H1 (cell line): ENCODE results near the gene MBD3L2B. TPM values are rescaled to one million over a fixed set of nuclear protein-coding genes. Genes with fewer than 3 reads are reported as not detected.

ENCODE experiments used
- CTCF ChIA-PET: fragments of 300-600 bp; sonication (Branson Sonifier 250); formaldehyde crosslinking; loops from one replicate; lab custom pipeline; 2021; ENCODE audit not compliant: partially characterized antibody; lab: Charles Lee
- POLR2A ChIA-PET: fragments of 300-600 bp; sonication (Branson Sonifier 250); formaldehyde crosslinking; loops from one replicate; lab custom pipeline; 2021; ENCODE audit warnings: inconsistent platforms; ENCODE audit not compliant: partially characterized antibody; lab: Charles Lee
- DNase-seq, 2 experiments: peaks; one replicate each; pipeline versions ENCODE4 v3.0.0 to v3.0.0-alpha.2; 2010 to 2022; ENCODE audit warnings: low spot score in 2 of 2, low read depth in 1 of 2, mixed read lengths in 1 of 2
- FAIRE-seq: peaks from 2 replicates; lab custom pipeline; 2011; peaks lifted over from hg19 to GRCh38; lab: Jason Lieb, UNC
- H2AFZ ChIP-seq: 2 replicates; pipeline ENCODE4 v1.8.1; 2012; ENCODE audit warnings: low read length, inconsistent platforms
- H2AK5ac ChIP-seq: 2 replicates; pipeline ENCODE4 v1.6.1; 2013; ENCODE audit warnings: low read depth, low read length
- H2BK120ac ChIP-seq: replicated peaks from 2 replicates; pipeline ENCODE3; 2013; ENCODE audit warnings: low read depth, low read length, inconsistent platforms
- H2BK12ac ChIP-seq: 2 replicates; pipeline ENCODE4 v1.6.1; 2013; ENCODE audit warnings: low read depth, low read length
- H2BK15ac ChIP-seq: 2 replicates; pipeline ENCODE4 v1.6.1; 2013; ENCODE audit warnings: low read length
- H2BK20ac ChIP-seq: 2 replicates; pipeline ENCODE4 v1.6.1; 2013; ENCODE audit warnings: low read length
- H2BK5ac ChIP-seq: 2 replicates; pipeline ENCODE4 v1.6.1; 2013; ENCODE audit warnings: low read depth, low read length
- H3K14ac ChIP-seq: 2 replicates; pipeline ENCODE4 v1.6.1; 2013; ENCODE audit warnings: inconsistent platforms; ENCODE audit not compliant: insufficient read length
- H3K18ac ChIP-seq: 2 replicates; pipeline ENCODE4 v1.6.1; 2013; ENCODE audit warnings: low read length; ENCODE audit errors: extremely low read depth
- H3K23ac ChIP-seq: 2 replicates; pipeline ENCODE4 v1.6.1; 2013; ENCODE audit warnings: inconsistent platforms; ENCODE audit not compliant: insufficient read length
- H3K23me2 ChIP-seq: 2 replicates; pipeline ENCODE4 v1.6.1; 2013; ENCODE audit warnings: low read depth, low read length
- H3K27ac ChIP-seq: 2 replicates; pipeline ENCODE4 v1.6.1; 2011; ENCODE audit warnings: low read depth, low read length, inconsistent platforms
- H3K27me3 ChIP-seq, 4 experiments: replicated peaks in 1 of 4; 1 replicate in 1 of 4; 2 replicates in 3 of 4; pipeline versions ENCODE4 v1.6.1 to v1.8.1; 2011 to 2013; ENCODE audit warnings: low read length in 3 of 4, mild to moderate bottlenecking in 3 of 4, inconsistent platforms in 2 of 4, mixed read lengths in 2 of 4, moderate library complexity in 1 of 4; ENCODE audit not compliant: control insufficient read depth in 3 of 4, insufficient read depth in 3 of 4; ENCODE audit errors: extremely low read depth in 1 of 4
- H3K36me3 ChIP-seq, 4 experiments: 2 replicates each; pipeline versions ENCODE4 v1.6.1 to v1.8.1; 2011 to 2013; ENCODE audit warnings: mild to moderate bottlenecking in 4 of 4, low read length in 3 of 4, moderate library complexity in 2 of 4, control low read depth in 1 of 4, inconsistent platforms in 1 of 4; ENCODE audit not compliant: insufficient read depth in 4 of 4, control insufficient read depth in 2 of 4
- H3K4ac ChIP-seq: replicated peaks from 2 replicates; pipeline ENCODE3; 2013; ENCODE audit warnings: low read length, low read depth, mixed read lengths, inconsistent platforms; ENCODE audit not compliant: insufficient read length
- H3K4me1 ChIP-seq, 4 experiments: replicated peaks in 1 of 4; 1 replicate in 1 of 4; 2 replicates in 3 of 4; pipeline versions ENCODE4 v1.6.1 to v1.8.1; 2011 to 2013; ENCODE audit warnings: low read length in 3 of 4, inconsistent platforms in 2 of 4, mixed read lengths in 1 of 4; ENCODE audit not compliant: insufficient read depth in 4 of 4, control insufficient read depth in 3 of 4
- H3K4me2 ChIP-seq, 2 experiments: 2 replicates each; pipeline versions ENCODE4 v1.6.1 to v1.8.1; 2011 to 2013; ENCODE audit warnings: low read depth in 2 of 2, low read length in 2 of 2, control low read depth in 1 of 2, inconsistent platforms in 1 of 2, mild to moderate bottlenecking in 1 of 2; ENCODE audit not compliant: insufficient read depth in 1 of 2
- H3K4me3 ChIP-seq, 4 experiments: fragments of 200-600, 300-600 bp in 1 of 4; sonication (generic), shearing (Covaris generic), sonication (Bioruptor Twin) in 1 of 4; 2 replicates each; pipeline versions ENCODE4 v1.5.1 to v1.8.1; 2011 to 2016; ENCODE audit warnings: low read length in 4 of 4, low read depth in 3 of 4, control low read depth in 2 of 4, inconsistent platforms in 2 of 4, mild to moderate bottlenecking in 2 of 4, mixed read lengths in 1 of 4, moderate library complexity in 1 of 4; ENCODE audit not compliant: insufficient read depth in 2 of 4; ENCODE audit errors: extremely low read depth in 1 of 4
- H3K56ac ChIP-seq: replicated peaks from 2 replicates; pipeline ENCODE3; 2013; ENCODE audit warnings: low read depth, mild to moderate bottlenecking, mixed read lengths, low read length, inconsistent platforms; ENCODE audit not compliant: insufficient read length
- H3K79me1 ChIP-seq: 2 replicates; pipeline ENCODE4 v1.6.1; 2013; ENCODE audit warnings: low read depth, low read length, control low read depth
- H3K79me2 ChIP-seq, 2 experiments: 2 replicates each; pipeline versions ENCODE4 v1.6.1 to v1.8.1; 2012 to 2013; ENCODE audit warnings: low read length in 2 of 2, mild to moderate bottlenecking in 2 of 2, inconsistent platforms in 1 of 2; ENCODE audit not compliant: insufficient read depth in 2 of 2, control insufficient read depth in 1 of 2
- H3K9ac ChIP-seq, 4 experiments: replicated peaks in 1 of 4; 1 replicate in 1 of 4; 2 replicates in 3 of 4; pipeline versions ENCODE4 v1.6.1 to v1.8.1; 2011 to 2013; ENCODE audit warnings: low read depth in 3 of 4, low read length in 3 of 4, control low read depth in 2 of 4, mild to moderate bottlenecking in 2 of 4, moderate library complexity in 2 of 4, inconsistent platforms in 1 of 4; ENCODE audit errors: extremely low read depth in 1 of 4
- H3K9me3 ChIP-seq, 2 experiments: 2 replicates each; pipeline versions ENCODE4 v1.6.1 to v1.8.1; 2012 to 2013; ENCODE audit warnings: mild to moderate bottlenecking in 2 of 2, moderate library complexity in 2 of 2, control low read depth in 1 of 2, inconsistent platforms in 1 of 2, low read depth in 1 of 2, low read length in 1 of 2, mixed read lengths in 1 of 2; ENCODE audit not compliant: insufficient read depth in 2 of 2
- H4K20me1 ChIP-seq, 2 experiments: replicated peaks in 1 of 2; 2 replicates each; pipeline versions ENCODE3 to v1.8.1; 2011 to 2013; ENCODE audit warnings: inconsistent platforms in 2 of 2, low read length in 2 of 2, mild to moderate bottlenecking in 1 of 2; ENCODE audit not compliant: insufficient read depth in 2 of 2, control insufficient read depth in 1 of 2
- H4K5ac ChIP-seq: 2 replicates; pipeline ENCODE4 v1.6.1; 2013; ENCODE audit warnings: low read length, low read depth, mixed read lengths, inconsistent platforms; ENCODE audit not compliant: insufficient read length
- H4K8ac ChIP-seq: 2 replicates; pipeline ENCODE4 v1.8.0; 2013; ENCODE audit warnings: mild to moderate bottlenecking, moderate library complexity, low read length, inconsistent platforms; ENCODE audit not compliant: insufficient read depth; ENCODE audit errors: extremely low read depth
- H4K91ac ChIP-seq: replicated peaks from 2 replicates; pipeline ENCODE3; 2013; ENCODE audit warnings: low read length, mixed read lengths, inconsistent platforms; ENCODE audit not compliant: insufficient read length
- BCL11A ChIP-seq, 2 experiments: IDR thresholded peaks; one replicate each; pipeline ENCODE4 v1.6.1; 2011; ENCODE audit warnings: low read depth in 2 of 2, low read length in 2 of 2, mild to moderate bottlenecking in 2 of 2
- CBX8 ChIP-seq: fragments of 300-800, 300-1000 bp; sonication (generic); IDR thresholded peaks from 2 replicates; pipeline ENCODE4 v1.7.1; 2016; ENCODE audit warnings: low read depth, low read length, borderline replicate concordance
- CTBP2 ChIP-seq: IDR thresholded peaks from 2 replicates; pipeline ENCODE4 v1.7.0; 2011; ENCODE audit warnings: borderline replicate concordance, mild to moderate bottlenecking, moderate library complexity, mixed read lengths, low read length; ENCODE audit not compliant: insufficient read depth, insufficient read length
- CTCF ChIP-seq, 3 experiments: IDR thresholded peaks; 1 replicate in 2 of 3; 2 replicates in 1 of 3; pipeline versions ENCODE4 v1.5.1 to v1.6.1; 2011; ENCODE audit warnings: low read length in 3 of 3, mild to moderate bottlenecking in 3 of 3, inconsistent platforms in 2 of 3, low read depth in 1 of 3, moderate library complexity in 1 of 3; ENCODE audit not compliant: insufficient read depth in 1 of 3; ENCODE audit errors: control extremely low read depth in 1 of 3
- GABPA ChIP-seq: IDR thresholded peaks from 2 replicates; pipeline ENCODE4 v1.6.1; 2011; ENCODE audit warnings: mild to moderate bottlenecking, low read length, moderate library complexity, borderline replicate concordance; ENCODE audit not compliant: insufficient read depth
- MAX ChIP-seq: IDR thresholded peaks from 2 replicates; pipeline ENCODE4 v1.6.1; 2012; ENCODE audit warnings: inconsistent platforms
- POLR2AphosphoS5 ChIP-seq: IDR thresholded peaks from 2 replicates; pipeline ENCODE4 v1.6.1; 2011; ENCODE audit warnings: low read depth, low read length
- RXRA ChIP-seq: IDR thresholded peaks from 2 replicates; pipeline ENCODE4 v1.6.1; 2011; ENCODE audit warnings: low read depth, mild to moderate bottlenecking, low read length, moderate library complexity; ENCODE audit not compliant: insufficient read depth
- SIN3A ChIP-seq, 2 experiments: IDR thresholded peaks in 1 of 2; conservative IDR thresholded peaks in 1 of 2; 2 replicates each; pipeline ENCODE4 v1.6.1; 2011 to 2012; ENCODE audit warnings: low read length in 2 of 2, improper control_type of control experiment in 1 of 2, low read depth in 1 of 2, mild to moderate bottlenecking in 1 of 2
- SIRT6 ChIP-seq: IDR thresholded peaks from one replicate; pipeline ENCODE4 v1.7.1; 2012; ENCODE audit warnings: low read length, inconsistent platforms
- SIX5 ChIP-seq: IDR thresholded peaks from 2 replicates; pipeline ENCODE4 v1.6.1; 2011; ENCODE audit warnings: mild to moderate bottlenecking, low read depth, low read length
- WGBS, 2 experiments: shearing (Covaris generic) in 1 of 2; methylation state at CpG; one replicate each; pipeline versions ENCODE4 v1.1.6 to v1.1.7; 2013 to 2015; ENCODE audit warnings: low lambda C conversion rate in 2 of 2, mixed read lengths in 2 of 2, inconsistent platforms in 1 of 2, low coverage in 1 of 2, missing lambda C conversion rate in 1 of 2; ENCODE audit not compliant: insufficient replicate concordance in 2 of 2, insufficient coverage in 1 of 2, insufficient read length in 1 of 2; ENCODE audit errors: extremely low coverage in 1 of 2, missing lambda C conversion rate in 1 of 2; 5-methylcytosine and 5-hydroxymethylcytosine counted together
- polyA plus RNA-seq, 7 experiments: library from polyadenylated mRNA; depleted of rRNA in 3 of 7; stranded (reverse) in 5 of 7; unstranded in 2 of 7; fragments of >200 nt in 5 of 7; fragments of 200-250 nt in 2 of 7; gene quantifications; 1 replicate in 5 of 7; 2 replicates in 1 of 7; 4 replicates in 1 of 7; pipeline versions ENCODE4 v1.2.1 to v1.2.3, GENCODE V29; 2011 to 2013; ENCODE audit warnings: missing spikeins in 2 of 7, mixed read lengths in 2 of 7
- total RNA-seq: library from RNA; stranded (reverse); fragmentation: NEBNext Ultra II Directional; extraction: Animal tissue kit (Norgen Biotek cat#: 25700); gene quantifications from 2 replicates; pipeline ENCODE4 v1.2.1, GENCODE V29; 2021

Gene MBD3L2B
- total and polyA plus RNA-seq, 2 of the 8 experiments (the other 6 are each of a cell fraction or from before 2014, with no cell fraction given): not detected

- Histone ChIP-seq H4K8ac (no peak overlapping the region), H4K91ac (no peak overlapping the region), H3K23ac (no peak overlapping the region), H3K9ac (no peak overlapping the region), H2BK120ac (no peak overlapping the region), H3K4me2 (no peak overlapping the region), H4K5ac (no peak overlapping the region), H2AFZ (no peak overlapping the region), H2BK20ac (no peak overlapping the region), H2BK15ac (no peak overlapping the region), H2AK5ac (no peak overlapping the region), H3K79me1 (no peaks in the 10 kb centered on the region), H3K18ac (no peak overlapping the region), H3K14ac (no peak overlapping the region), H3K4ac (no peak overlapping the region), H3K36me3 (no peaks in the 10 kb centered on the region), H3K9me3 (peaks cover 46 to 55% of the 10 kb centered on the region in 2 experiments), H2BK5ac (no peak overlapping the region), H3K27me3 (no peaks in the 10 kb centered on the region), H2BK12ac (no peak overlapping the region), H3K23me2 (no peaks in the 10 kb centered on the region), H3K27ac (no peak overlapping the region), H3K56ac (no peak overlapping the region), H3K4me3 (no peak overlapping the region), H4K20me1 (no peaks in the 10 kb centered on the region), H3K4me1 (no peaks in the 10 kb centered on the region), H3K79me2 (no peaks in the 10 kb centered on the region)
- no peak for FAIRE-seq
- WGBS, 2 experiments: 73% methylated on average over 11 of the region's 11 CpGs; no CpG with 5 or more reads in 1 of the 2 experiments
- no peak for DNase-seq
- ChIA-PET CTCF (no interaction called here), POLR2A (no interaction called here)
- TF ChIP-seq RXRA (no peak), CTBP2 (no peak), POLR2AphosphoS5 (no peak), SIRT6 (no peak), GABPA (no peak), SIX5 (no peak), CBX8 (no peak), MAX (no peak), BCL11A (IDR thresholded peaks at IDR 0.05; ENCODE audit: low read depth in 2 of 2, low read length in 2 of 2) (no peak), CTCF (IDR thresholded peaks at IDR 0.05; ENCODE audit: control extremely low read depth in 1 of 3, insufficient read depth in 1 of 3, low read depth in 1 of 3, low read length in 3 of 3) (no peak), SIN3A (conservative IDR thresholded peaks at IDR 0.05 in 1 of 2, IDR thresholded peaks at IDR 0.05 in 1 of 2; ENCODE audit: low read depth in 1 of 2, low read length in 2 of 2) (no peak)
These were observed 15.0 kb downstream of the MBD3L2B start for GRCh38 chr19:7006135-7006704.
